Stomach (tissue), 4 donors: ENCODE results near the gene TIMM8A.

ENCODE experiments used
- POLR2A ChIP-seq, 4 donors: fragments of 450-650 bp; IDR thresholded peaks; one replicate each; pipeline ENCODE4 v1.6.1; 2016; ENCODE audit warnings: antibody characterized with exemption in 4 of 4, control low read depth in 2 of 4, mild to moderate bottlenecking in 1 of 4, moderate library complexity in 1 of 4
- TF ChIP-seq, protein P1 (sequence below), 7 experiments: fragments of 450-650 bp in 4 of 7; fragments of 200-600 bp in 3 of 7; sonication (generic) in 3 of 7; IDR thresholded peaks; one replicate each; pipeline ENCODE4 v1.5.1; 2016 to 2019; ENCODE audit warnings: antibody characterized with exemption in 7 of 7, control low read depth in 2 of 7, mild to moderate bottlenecking in 1 of 7

DNA sequence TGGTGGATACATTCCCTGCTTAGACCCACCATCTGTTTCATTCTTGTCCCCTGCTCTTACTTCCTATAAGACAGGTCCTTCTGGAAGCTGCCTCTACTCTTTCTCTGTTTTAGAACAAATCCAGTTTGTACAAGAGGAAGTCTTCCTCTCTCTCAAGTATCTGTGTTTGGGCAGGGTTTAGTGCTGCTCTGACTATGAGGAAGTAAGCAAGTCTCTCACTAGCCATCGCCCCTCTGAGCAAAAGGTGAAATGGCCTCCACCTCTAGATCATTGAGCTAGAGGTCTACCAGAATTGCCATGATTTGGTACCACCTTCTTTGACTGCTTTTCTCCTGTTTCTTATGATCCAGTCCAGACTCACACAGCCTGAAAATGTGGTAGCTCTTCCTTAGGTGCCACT, 29.0 kb upstream of the TIMM8A start:
- TF ChIP-seq, protein P1, sequence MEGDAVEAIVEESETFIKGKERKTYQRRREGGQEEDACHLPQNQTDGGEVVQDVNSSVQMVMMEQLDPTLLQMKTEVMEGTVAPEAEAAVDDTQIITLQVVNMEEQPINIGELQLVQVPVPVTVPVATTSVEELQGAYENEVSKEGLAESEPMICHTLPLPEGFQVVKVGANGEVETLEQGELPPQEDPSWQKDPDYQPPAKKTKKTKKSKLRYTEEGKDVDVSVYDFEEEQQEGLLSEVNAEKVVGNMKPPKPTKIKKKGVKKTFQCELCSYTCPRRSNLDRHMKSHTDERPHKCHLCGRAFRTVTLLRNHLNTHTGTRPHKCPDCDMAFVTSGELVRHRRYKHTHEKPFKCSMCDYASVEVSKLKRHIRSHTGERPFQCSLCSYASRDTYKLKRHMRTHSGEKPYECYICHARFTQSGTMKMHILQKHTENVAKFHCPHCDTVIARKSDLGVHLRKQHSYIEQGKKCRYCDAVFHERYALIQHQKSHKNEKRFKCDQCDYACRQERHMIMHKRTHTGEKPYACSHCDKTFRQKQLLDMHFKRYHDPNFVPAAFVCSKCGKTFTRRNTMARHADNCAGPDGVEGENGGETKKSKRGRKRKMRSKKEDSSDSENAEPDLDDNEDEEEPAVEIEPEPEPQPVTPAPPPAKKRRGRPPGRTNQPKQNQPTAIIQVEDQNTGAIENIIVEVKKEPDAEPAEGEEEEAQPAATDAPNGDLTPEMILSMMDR (IDR thresholded peaks at IDR 0.05): no peak
- no peak for TF ChIP-seq POLR2A (IDR thresholded peaks at IDR 0.05)
